Measurements from ENCODE around the gene KLF3.

The KLF3 gene

GRCh38 chr4:38674258-38675144, 10.5 kb downstream of the KLF3 start:
- no peak for DNase-seq (ENCODE audit: low read depth)

- peak; percentile 75 for DNase-seq (ENCODE audit: low read depth)
Observed at GRCh38 chr4:38675146-38676121, 11.4 kb downstream of the KLF3 start.

DNA sequence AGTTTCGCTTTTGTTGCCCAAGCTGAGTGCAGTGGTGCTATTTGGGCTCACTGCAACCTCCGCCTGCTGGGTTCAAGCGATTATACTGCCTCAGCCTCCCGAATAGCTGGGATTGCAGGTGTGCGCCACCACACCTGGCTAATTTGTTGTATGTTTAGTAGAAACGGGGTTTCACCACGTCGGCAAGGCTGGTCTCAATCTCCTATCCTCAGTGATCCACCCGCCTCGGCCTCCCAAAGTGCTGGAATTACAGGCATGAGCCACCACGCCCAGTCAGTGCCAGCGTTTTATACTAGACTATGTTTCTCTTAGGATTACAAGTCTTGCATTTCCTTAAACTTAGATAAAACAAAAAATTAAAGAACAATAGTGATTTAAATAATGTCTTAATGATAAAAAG, 13.0 kb downstream of the KLF3 start:
- DNase-seq (ENCODE audit: low read depth), result no peak

DNA sequence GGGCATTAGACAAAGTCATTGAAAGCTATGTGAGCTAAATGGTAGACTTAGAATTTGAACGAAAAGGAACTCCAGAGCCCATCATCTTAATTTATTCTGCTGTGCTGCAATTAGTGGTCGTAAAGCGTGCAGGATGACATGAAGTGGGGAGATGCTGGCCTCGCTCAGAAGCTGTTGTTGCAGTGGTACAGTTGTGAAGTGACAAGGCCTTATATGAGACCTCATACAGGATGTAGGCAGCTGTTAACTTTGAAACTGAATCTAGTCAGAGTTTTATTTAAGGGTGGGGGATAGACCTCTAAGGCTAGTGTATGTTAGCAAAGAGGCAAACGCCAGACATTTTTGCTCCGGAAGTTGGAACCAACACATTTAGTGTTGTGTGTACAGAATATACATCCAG, 13.4 kb downstream of the KLF3 start:
- DNase-seq (ENCODE audit: low read depth), result no peak

DNA sequence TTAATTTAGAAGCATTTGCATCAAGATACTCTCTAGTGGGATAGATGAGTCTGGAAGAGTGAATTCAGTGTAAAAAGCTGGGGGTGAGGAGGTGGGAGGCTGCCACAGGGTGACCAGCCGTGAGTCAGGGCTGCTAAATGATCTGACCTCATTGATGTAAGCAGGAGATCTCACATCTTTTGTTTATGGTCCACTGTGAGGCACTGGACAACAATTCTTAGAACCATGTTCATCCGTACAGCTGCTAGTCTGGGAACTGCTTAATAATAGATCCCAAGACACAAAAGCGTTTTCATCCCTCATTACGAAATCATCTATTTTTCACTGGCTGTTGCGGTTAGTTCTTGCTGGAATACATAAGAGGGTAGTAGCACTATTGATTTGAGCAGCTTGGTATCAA, 14.1 kb downstream of the KLF3 start:
- peak; percentile 50 for DNase-seq (ENCODE audit: low read depth)

GRCh38 chr4:38679921-38680320, 15.9 kb downstream of the KLF3 start:
- no peak for DNase-seq (ENCODE audit: low read depth)

DNA sequence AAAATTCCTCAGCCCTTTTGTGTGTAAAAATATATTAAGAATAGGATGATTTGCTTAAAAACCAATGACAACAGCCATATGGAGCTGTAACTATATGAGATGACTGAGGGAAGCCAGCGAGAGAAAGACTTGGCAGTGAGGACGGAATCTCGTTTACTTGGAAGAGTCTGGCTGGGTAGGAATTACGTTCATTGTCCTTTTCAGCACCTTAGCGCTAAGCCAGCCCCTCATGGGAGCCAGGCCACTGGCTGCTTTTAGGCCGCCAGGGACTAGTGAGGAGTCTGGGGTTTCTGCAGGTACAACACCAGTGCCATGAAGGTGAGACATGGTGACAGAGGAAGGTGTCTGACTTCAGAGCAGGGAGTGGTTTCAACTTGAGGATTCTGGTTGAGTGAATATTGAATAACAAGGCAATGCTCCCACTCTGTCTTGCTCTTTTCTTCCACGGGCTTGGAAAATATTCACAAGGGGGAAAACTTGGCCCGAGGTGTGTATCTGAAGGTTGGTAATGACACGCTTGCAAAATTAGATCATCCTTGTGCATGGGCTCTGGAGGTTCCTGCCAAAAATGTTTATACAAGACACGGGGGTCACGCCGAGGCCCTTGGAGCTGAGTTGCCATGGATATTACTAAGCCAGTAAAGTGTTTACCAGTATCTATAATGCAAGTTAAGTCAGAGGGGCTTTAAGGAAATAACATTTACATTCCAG, 17.4 kb downstream of the KLF3 start:
- peak; percentile 65 for DNase-seq (ENCODE audit: low read depth)

DNA sequence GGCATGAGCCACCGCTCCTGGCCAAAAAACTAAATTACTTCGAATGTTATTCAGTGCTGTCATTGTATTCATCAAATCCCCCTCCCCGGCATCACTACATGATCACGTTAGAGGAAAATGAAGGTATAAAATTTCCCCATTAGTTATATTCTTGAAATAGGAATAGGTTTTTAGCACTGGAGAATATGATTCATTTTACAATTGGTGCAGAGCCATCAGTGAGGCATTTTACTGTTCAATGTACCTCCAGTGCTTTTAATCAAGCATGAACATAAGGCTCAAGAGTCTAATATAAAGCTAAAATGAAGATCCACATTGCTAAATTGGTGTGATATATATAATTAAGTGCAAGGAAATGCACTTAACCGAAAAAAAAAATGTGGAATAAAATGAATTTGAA, 18.3 kb downstream of the KLF3 start:
- DNase-seq (ENCODE audit: low read depth), result no peak

GRCh38 chr4:38683276-38683675, 19.3 kb downstream of the KLF3 start:
- DNase-seq (ENCODE audit: low read depth), result no peak

DNA sequence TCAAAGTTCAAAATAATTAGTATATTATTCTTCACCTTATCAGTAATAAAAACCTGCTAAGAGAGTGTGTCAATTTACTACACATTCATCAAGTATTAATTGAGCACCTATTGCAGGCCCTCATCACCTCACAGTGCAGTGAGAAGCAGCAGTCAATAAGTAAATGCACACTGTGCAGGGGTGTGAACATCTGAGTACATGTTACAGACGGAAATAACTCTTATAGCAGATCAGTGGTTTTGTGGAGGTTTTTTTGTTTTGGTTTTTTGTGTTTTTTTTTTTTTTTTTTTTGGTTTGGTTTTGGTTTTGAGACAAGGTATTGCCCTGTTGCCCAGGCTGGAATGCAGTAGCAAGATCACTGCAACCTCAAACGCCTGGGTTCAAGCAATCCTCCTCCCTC, 20.3 kb downstream of the KLF3 start:
- no peak for DNase-seq (ENCODE audit: low read depth)

DNA sequence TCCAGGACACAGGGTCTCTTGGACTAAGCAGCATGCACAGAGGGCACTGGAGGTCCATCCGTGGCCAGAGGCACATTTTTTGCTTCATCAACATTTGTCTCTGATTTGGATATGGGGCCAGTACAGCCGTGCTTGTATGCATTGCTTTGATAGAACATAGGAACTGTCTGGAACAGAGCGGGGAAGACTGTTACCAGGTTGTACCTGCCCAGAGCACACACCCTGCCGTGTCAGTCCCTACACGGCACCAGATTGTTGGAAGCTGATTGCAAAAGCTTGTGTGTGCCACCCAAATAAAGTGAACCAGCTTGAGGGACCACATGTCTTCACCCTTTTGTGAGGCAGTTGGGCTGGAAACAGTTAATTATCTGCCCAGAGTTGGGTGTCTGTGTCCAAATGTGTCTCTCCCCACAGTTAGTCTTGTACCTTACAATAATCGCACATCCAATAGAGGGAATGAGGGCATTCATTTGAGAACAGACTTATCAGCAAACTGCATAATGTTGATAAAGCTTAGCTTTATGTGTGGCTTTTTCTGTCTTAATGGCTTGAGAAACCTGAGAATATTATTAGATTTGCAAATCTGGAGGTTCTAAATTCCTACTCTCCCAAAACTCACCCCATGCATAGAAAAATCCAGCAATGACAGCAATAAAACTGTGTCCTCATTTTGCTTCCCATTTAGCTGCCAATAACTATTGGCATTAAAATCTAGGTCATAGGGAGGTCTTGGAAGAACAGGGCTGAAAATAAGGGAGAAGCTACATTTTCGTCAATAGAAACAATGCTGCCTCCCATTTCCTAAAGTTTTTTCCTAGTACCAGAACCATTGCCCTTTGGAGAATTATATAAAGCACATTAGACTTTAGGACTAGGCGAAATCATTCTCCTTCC, 21.2 kb downstream of the KLF3 start:
- no peak for DNase-seq (ENCODE audit: low read depth)

GRCh38 chr4:38686682-38687081, 22.7 kb downstream of the KLF3 start:
- DNase-seq (ENCODE audit: low read depth), result no peak

DNA sequence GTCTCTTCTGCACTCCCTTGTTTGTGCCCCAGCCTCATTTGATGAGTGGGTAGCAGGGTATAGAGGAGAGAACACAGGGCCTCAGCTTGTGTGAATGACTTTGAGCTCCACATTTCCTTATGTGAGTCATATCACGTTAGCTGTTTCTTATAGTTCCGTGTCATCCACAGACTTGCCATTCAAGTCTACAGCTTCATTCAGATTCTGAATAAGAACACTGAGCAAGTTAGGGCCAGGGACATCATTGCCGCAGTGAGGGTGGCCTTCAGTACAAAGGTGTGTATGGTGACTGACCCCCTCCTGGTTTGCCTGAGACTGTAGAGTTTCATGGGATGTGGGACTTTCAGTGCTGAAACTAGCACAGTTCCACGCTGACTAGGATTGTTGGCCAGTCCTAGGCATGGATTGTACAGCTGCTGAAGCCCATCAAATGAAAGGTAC, 23.6 kb downstream of the KLF3 start:
- no peak for DNase-seq (ENCODE audit: low read depth)

GRCh38 chr4:38688676-38689355, 24.8 kb downstream of the KLF3 start:
- no peak for DNase-seq (ENCODE audit: low read depth)

DNA sequence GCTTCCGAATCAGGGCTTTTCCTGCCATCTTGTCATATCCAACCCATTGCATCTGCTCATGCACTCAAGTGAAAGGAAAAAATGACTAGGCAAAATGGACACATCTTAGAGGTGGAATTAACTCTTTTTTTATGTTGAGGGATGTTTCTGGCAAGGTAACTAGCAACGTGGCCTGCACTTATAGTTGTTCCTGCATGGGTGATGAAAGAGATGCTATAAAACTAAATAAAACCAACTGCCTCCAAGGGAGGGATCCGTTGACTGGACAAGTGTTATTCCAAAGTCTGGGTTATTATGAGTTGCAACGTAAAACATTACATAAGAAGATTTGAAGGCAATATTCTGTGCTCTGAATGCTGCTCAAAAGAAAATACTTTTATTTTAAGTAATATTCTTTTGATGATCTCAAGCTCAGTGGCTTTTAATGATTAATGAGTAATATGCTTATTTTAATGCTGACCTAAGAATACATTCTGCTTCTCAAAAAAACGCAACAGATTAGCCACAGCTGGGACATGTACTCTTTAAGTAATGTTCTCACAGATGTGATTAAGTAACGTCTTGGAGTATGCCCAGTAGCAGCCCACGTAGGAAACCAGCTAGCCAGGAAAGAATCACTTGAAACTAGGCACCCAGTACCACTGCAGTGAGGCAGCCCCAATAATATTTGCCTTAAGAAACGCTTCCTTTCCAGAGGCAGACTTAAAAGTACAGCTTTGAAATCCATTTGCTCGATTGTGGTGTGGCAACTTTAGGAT, 27.4 kb downstream of the KLF3 start:
- DNase-seq (ENCODE audit: low read depth), result peak; percentile 51

DNA sequence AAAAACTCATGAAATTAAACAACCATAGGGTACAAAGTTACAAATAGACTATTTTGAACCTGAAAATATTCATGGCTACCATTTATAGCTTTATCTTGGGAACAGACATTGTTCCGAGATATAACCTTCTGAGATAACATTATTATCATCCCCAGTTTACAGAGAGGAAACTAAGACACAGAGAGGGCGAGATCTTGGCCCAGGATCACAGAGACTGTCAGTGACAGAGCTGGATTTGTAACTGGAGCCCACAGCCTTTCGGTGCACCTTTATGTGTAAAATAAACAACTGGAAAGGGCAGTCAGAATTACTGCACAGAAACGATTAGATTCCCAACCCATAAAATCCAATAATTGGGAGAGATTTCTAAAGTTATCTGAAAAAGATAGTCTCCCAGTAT, 28.4 kb downstream of the KLF3 start:
- no peak for DNase-seq (ENCODE audit: low read depth)

GRCh38 chr4:38693569-38693968, 29.6 kb downstream of the KLF3 start:
- DNase-seq (ENCODE audit: low read depth), result no peak

DNA sequence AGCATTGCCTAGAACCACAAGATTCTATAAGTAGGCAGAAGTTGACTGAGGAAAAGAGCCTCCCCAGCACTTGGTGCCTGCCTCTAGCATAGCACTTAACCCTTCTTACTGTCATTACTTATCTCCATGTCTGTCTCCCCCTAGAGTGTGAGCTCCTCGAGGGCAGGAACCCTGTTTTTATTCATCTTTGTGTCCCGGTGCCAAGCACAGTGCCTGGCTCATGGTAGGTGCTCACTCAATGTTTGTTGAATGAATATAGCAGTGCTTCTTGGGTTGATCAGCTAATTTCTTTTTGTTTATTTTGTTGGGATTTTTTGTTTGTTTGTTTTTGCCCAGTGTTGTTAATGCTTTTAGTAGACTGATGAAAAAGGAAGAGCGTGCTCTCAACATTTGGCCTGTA, 30.3 kb downstream of the KLF3 start:
- DNase-seq (ENCODE audit: low read depth), result no peak

DNA sequence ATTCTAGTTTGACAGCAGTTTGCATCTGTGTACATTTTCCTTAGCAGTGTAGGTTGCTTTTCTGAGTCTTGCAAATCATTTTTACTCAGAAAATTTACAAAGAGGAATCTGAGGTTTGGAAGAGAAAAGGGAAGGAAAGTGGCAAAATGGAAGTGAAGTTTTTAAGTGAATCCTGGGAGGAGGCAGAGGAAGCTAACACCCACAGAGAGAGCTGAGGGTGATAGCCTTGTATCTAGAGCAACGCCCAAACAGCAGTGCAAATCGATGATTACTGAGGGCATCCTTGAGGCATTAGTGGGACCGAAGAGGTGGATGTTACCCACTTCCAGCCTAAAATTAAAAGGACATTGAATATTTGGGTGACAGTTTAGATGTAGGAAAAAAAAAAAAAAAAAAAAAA, 31.8 kb downstream of the KLF3 start:
- DNase-seq (ENCODE audit: low read depth), result no peak

DNA sequence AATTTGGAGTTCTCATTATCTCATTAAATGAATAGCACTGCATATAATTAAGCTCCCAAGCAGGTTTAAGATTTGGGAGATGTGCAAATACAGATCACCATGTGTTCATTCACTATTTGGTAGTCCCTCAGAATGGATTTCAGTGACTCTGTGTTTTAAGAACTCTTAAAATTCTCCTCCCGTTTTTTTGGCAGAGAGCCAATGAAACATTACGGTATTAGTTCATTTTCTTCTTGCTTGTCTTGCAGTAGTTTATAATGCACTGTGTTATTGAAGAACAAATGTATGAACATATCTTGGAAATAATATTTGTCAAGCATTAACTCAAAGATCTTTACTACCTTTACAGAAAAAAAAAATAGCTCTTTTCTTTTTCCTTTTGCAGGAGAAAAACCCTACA, 32.7 kb downstream of the KLF3 start:
- no peak for DNase-seq (ENCODE audit: low read depth)
